A549 (cell line): ENCODE measurements around the gene KCNAB3. TPM values are rescaled to one million over a fixed set of nuclear protein-coding genes. Genes with fewer than 3 reads are reported as not detected.
A peak's percentile ranks its signal among the peaks of the same experiment; 100 is the strongest.

Source experiments
- ATAC-seq, 2 experiments: fragments of 200-7000 bp in 1 of 2; fragments of >200 bp in 1 of 2; cut with Nextera tagmentation in 1 of 2; cut with Tn5 transposase in 1 of 2; 3 replicates each; pipeline versions ENCODE4 v1.8.0 to v1.9.1; 2018 to 2020; ENCODE audit warnings: mild to moderate bottlenecking in 1 of 2, moderate library complexity in 1 of 2
- CTCF ChIA-PET: fragments of 300-600 bp; sonication (Branson Sonifier 250); formaldehyde crosslinking; extraction: SDS; loops from one replicate; lab custom pipeline; 2021; ENCODE audit warnings: antibody characterized with exemption, inconsistent platforms; lab: Yijun Ruan, JAX
- POLR2A ChIA-PET: fragments of 350-600 bp; formaldehyde crosslinking; extraction: SDS; loops from one replicate; lab custom pipeline; 2021; ENCODE audit warnings: antibody characterized with exemption, inconsistent platforms; lab: Yijun Ruan, JAX
- DNase-seq, 2 experiments: peaks; one replicate each; pipeline versions ENCODE4 v3.0.0 to v3.0.0-alpha.2; 2011 to 2016; ENCODE audit warnings: low read depth in 1 of 2, low spot score in 1 of 2
- FAIRE-seq: peaks from 2 replicates; lab custom pipeline; 2011; peaks lifted over from hg19 to GRCh38; lab: Jason Lieb, UNC
- H3K27ac ChIP-seq, 2 experiments: fragments of >200 bp; sonication (Bioruptor Twin); formaldehyde crosslinking; 3 replicates each; pipeline ENCODE4 v1.5.1; 2016 to 2017
- H3K4me1 ChIP-seq: fragments of >200 bp; sonication (Bioruptor Twin); formaldehyde crosslinking; 3 replicates; pipeline ENCODE4 v1.6.1; 2016
- H3K4me2 ChIP-seq: fragments of >200 bp; sonication (Bioruptor Twin); formaldehyde crosslinking; 3 replicates; pipeline ENCODE4 v1.6.1; 2016
- H3K4me3 ChIP-seq: fragments of >200 bp; sonication (Bioruptor Twin); formaldehyde crosslinking; 3 replicates; pipeline ENCODE4 v1.5.1; 2016
- H3K9me3 ChIP-seq: fragments of >200 bp; sonication (Bioruptor Twin); formaldehyde crosslinking; 3 replicates; pipeline ENCODE4 v1.6.1; 2016
- BCL3 ChIP-seq: fragments of >200 bp; sonication (Bioruptor Twin); formaldehyde crosslinking; IDR thresholded peaks from 3 replicates; pipeline ENCODE4 v1.6.1; 2016
- CBX2 ChIP-seq: fragments of 200-600 bp; sonication (generic); IDR thresholded peaks from 2 replicates; pipeline ENCODE4 v1.6.1; 2016; ENCODE audit warnings: low read depth, mild to moderate bottlenecking, borderline replicate concordance
- CBX8 ChIP-seq: fragments of 200-600 bp; sonication (generic); IDR thresholded peaks from 2 replicates; pipeline ENCODE4 v1.6.1; 2016
- FOSB ChIP-seq: fragments of 250-450 bp; sonication (Bioruptor Pico); IDR thresholded peaks from 2 replicates; pipeline ENCODE4 v1.5.0; 2020; ENCODE audit warnings: mild to moderate bottlenecking, moderate library complexity
- FOXS1 ChIP-seq: fragments of 250-450 bp; sonication (Bioruptor Pico); IDR thresholded peaks from 2 replicates; pipeline ENCODE4 v1.5.0; 2020; ENCODE audit warnings: mild to moderate bottlenecking, moderate library complexity
- HOXA7 ChIP-seq: fragments of 250-450 bp; sonication (Bioruptor Pico); IDR thresholded peaks from 2 replicates; pipeline ENCODE4 v1.5.0; 2020; ENCODE audit warnings: mild to moderate bottlenecking, moderate library complexity
- NFE2L2 ChIP-seq: fragments of 150-350 bp; conservative IDR thresholded peaks from 2 replicates; pipeline ENCODE4 v1.6.1; 2014; ENCODE audit warnings: low read length
- PHF8 ChIP-seq: fragments of 200-600 bp; sonication (generic); IDR thresholded peaks from 2 replicates; pipeline ENCODE4 v1.6.1; 2016; ENCODE audit warnings: low read depth, mild to moderate bottlenecking, antibody characterized with exemption, moderate library complexity, borderline replicate concordance
- SMC3 ChIP-seq: fragments of >200 bp; sonication (Bioruptor Twin); formaldehyde crosslinking; IDR thresholded peaks from 3 replicates; pipeline ENCODE4 v1.6.1; 2018; ENCODE audit warnings: inconsistent platforms
- USF2 ChIP-seq: fragments of 450-650 bp; IDR thresholded peaks from 2 replicates; pipeline ENCODE4 v1.6.1; 2014; ENCODE audit warnings: antibody characterized with exemption
- ZC3H11A ChIP-seq: fragments of 450-650 bp; IDR thresholded peaks from 2 replicates; pipeline ENCODE4 v1.6.1; 2014; ENCODE audit warnings: antibody characterized with exemption, mild to moderate bottlenecking
- ZSCAN20 ChIP-seq: fragments of 250-450 bp; sonication (Bioruptor Pico); IDR thresholded peaks from 2 replicates; pipeline ENCODE4 v1.8.0; 2022; ENCODE audit warnings: mild to moderate bottlenecking, moderate library complexity
- WGBS: methylation state at CpG from one replicate; pipeline ENCODE4 v1.1.6; 2017; ENCODE audit errors: missing lambda C conversion rate; 5-methylcytosine and 5-hydroxymethylcytosine counted together
- polyA plus RNA-seq, 4 experiments: library from polyadenylated mRNA; depleted of rRNA in 3 of 4; stranded (reverse); fragments of >200 nt; fragmentation: RNase III in 1 of 4; extraction: RNeasy Plus Mini Kit Qiagen cat#74134 plus additional on column Dnase treatment in 1 of 4; gene quantifications; 2 replicates in 3 of 4; 3 replicates in 1 of 4; pipeline ENCODE4 v1.2.3, GENCODE V29; 2011 to 2017

The KCNAB3 gene
- polyA plus RNA-seq, 2 of the 4 experiments (the other 2 are of a cell fraction): 2.7 to 3.2 TPM

DNA sequence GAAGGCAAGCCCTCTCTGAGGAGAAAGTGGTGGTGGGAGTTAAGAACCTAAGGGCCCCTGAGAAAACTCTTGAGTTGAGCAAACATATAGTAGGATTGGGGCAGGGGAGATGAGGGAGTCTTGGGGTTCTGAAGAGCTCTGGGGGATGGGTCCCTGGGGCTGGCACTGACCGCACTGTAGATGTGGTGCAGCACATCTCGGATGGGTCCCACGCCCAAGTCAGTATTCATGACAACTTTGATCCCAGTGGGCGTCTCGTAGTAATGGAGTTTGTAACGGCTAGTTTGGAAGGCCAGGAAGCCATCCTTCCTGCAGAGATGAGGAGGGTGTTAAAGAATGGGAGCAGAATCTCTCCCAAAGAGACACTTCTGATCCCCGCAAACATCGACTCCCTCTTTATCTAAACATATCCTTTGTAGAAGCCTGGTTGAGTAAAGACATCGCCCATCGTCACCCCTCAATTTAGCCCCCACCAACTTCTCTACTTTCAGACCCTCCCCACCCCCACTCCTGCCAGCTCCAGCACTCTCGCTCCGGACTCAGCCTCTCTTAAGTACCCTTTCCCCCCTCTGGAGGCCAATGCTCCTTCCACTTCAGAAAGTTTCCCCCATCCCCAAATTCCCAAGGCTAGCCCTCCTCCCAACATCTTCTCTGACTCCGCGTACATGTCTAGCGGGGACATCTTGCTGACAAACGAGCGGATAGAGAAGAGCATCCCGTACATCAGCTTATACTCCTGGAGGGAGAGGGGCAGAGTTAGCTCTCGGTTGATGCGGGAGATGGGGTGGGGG lies 1.4 kb upstream of the KCNAB3 start:
- ATAC-seq (peak in 1 of 2 experiments; percentile 14; a peak in 1 of 6 replicates), FAIRE-seq (no peak), DNase-seq (peak in 1 of 2 experiments; percentile 65)
- WGBS: 51% methylated on average over 15 of the region's 20 CpGs
- Histone ChIP-seq H3K4me2 (peak overlapping the region; percentile 87), H3K27ac (peak overlapping the region; percentile 78 to 86), H3K4me1 (peaks cover 21% of the 10 kb centered on the region), H3K9me3 (no peaks in the 10 kb centered on the region), H3K4me3 (peak overlapping the region; percentile 69)
- POLR2A ChIA-PET: interaction anchor here (1.0 to 2.2 kb wide), 8 partner anchors 9 to 244 kb away, joined by 3 to 20 read pairs (median 6); partner anchors contain the start of genes NAA38, RNF227 and TP53
- CTCF ChIA-PET: interaction anchor here (0.6 to 12.0 kb wide), 15 partner anchors 9 to 379 kb away, joined by 3 to 128 read pairs (median 6); partner anchors contain the start of gene RNF227
- TF ChIP-seq USF2 (no peak), ZSCAN20 (CRISPR knock-in tag) (no peak), PHF8 (0 out of 2 replicates have a peak, but pooled peaks have one; percentile 46), HOXA7 (CRISPR knock-in tag) (no peak), BCL3 (0 out of 3 replicates have a peak, but pooled peaks have one; percentile 5), NFE2L2 (no peak)

DNA sequence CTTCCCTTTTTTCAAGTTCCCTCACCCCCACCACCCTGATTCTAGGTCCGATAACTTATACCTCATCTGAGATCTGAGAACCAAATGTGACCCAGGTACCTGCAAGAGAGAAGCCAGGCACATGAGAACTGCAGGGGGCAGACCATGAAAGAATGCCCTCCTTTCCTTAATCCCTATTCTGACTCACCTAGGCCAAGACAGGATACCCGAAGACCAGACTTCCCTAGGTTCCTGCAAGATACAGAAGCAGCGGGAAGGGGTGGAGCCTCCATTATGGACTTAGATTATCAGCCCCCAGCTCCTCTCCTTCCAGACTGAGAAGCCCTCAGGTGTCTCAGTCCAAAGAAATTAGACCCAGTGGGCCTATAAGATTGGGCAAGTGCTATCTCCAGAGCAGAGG lies 2.1 kb downstream of the KCNAB3 start:
- no peak overlapping the region for H3K4me3 ChIP-seq
- H3K4me1 ChIP-seq: peaks cover 7% of the 10 kb centered on the region
- H3K4me2 ChIP-seq: no peak overlapping the region
- no peaks in the 10 kb centered on the region for H3K9me3 ChIP-seq
- FAIRE-seq (no peak), ATAC-seq (no peak), DNase-seq (no peak)
- POLR2A ChIA-PET: no interaction called here
- no peak for TF ChIP-seq CBX2
- H3K27ac ChIP-seq: no peak overlapping the region
- 78% methylated on average over 3 of the region's 3 CpGs for WGBS
- CTCF ChIA-PET: interaction anchor here (0.8 to 9.0 kb wide), 7 partner anchors 11 to 191 kb away, joined by 3 to 108 read pairs (median 5); partner anchors contain the start of genes ALOXE3 and RNF227

GRCh38 chr17:7922845-7923628 lies 6.6 kb downstream of the KCNAB3 start:
- FAIRE-seq: no peak
- ATAC-seq: peak in 1 of 2 experiments; percentile 25; a peak in 2 of 6 replicates

GRCh38 chr17:7922269-7922844 lies 7.3 kb downstream of the KCNAB3 start:
- Histone ChIP-seq H3K4me2 (peak overlapping the region; percentile 21; the same call in 1 of the 3 replicates), H3K9me3 (no peaks in the 10 kb centered on the region), H3K4me1 (no peaks in the 10 kb centered on the region), H3K4me3 (no peak overlapping the region), H3K27ac (no peak overlapping the region)
- 82% methylated on average over 16 of the region's 16 CpGs for WGBS
- DNase-seq (no peak), FAIRE-seq (no peak), ATAC-seq (no peak)
- no peak for TF ChIP-seq FOSB
- TF ChIP-seq NFE2L2: no peak
- TF ChIP-seq FOXS1 (CRISPR knock-in tag): no peak
- TF ChIP-seq SMC3: no peak
- CTCF ChIA-PET: interaction anchor here (0.8 to 14.7 kb wide), 4 partner anchors 13 to 71 kb away, joined by 3 to 372 read pairs (median 66); partner anchors contain the start of genes CNTROB, KCNAB3 and TRAPPC1
- POLR2A ChIA-PET: interaction anchor here (1.0 to 2.2 kb wide), 2 partner anchors 10 to 65 kb away, joined by 3 to 8 read pairs; partner anchors contain the start of genes CNTROB, NAA38 and TRAPPC1

More at GRCh38 chr17:7922845-7923628, 6.6 kb downstream of the KCNAB3 start:
- TF ChIP-seq CBX8 (no peak), ZC3H11A (no peak)
- TF ChIP-seq, all 56 proteins: peak for 0
- Histone ChIP-seq H3K9me3 (no peaks in the 10 kb centered on the region), H3K27ac (no peak overlapping the region), H3K4me2 (peak overlapping the region; percentile 21; the same call in 1 of the 3 replicates), H3K4me3 (no peak overlapping the region), H3K4me1 (no peaks in the 10 kb centered on the region)
- ChIA-PET CTCF (interaction anchor here (0.5 to 14.7 kb wide), 3 partner anchors 10 to 72 kb away, joined by 3 to 372 read pairs (median 3); no protein-coding TSS in a partner anchor), POLR2A (interaction anchor here (1.0 to 2.2 kb wide), 2 partner anchors 9 to 66 kb away, joined by 3 to 8 read pairs; partner anchors contain the start of genes CNTROB, NAA38 and TRAPPC1)
- DNase-seq: peak in 1 of 2 experiments; percentile 31
- WGBS: 84% methylated on average over 45 of the region's 45 CpGs
